Common myeloid progenitor, CD34-positive (primary cell): ENCODE data around the gene RAI1.

ENCODE experiments used
- CTCF ChIA-PET: fragments of 350-600 bp; sonication (Branson Sonifier 250); formaldehyde crosslinking; loops from one replicate; lab custom pipeline; 2021; ENCODE audit warnings: antibody characterized with exemption; lab: Charles Lee
- POLR2A ChIA-PET: fragments of 350-600 bp; sonication (Branson Sonifier 250); formaldehyde crosslinking; loops from one replicate; lab custom pipeline; 2021; ENCODE audit warnings: antibody characterized with exemption; lab: Charles Lee
- DNase-seq, 3 donors: peaks; one replicate each; pipeline versions ENCODE4 v3.0.0 to v3.0.0-alpha.2; 2013
- H3K27ac ChIP-seq, 2 experiments: 1 replicate in 1 of 2; 2 replicates in 1 of 2; pipeline ENCODE4 v1.7.0; 2013; ENCODE audit warnings: inconsistent platforms in 2 of 2, low read length in 2 of 2, mild to moderate bottlenecking in 2 of 2, low read depth in 1 of 2, moderate library complexity in 1 of 2; ENCODE audit not compliant: severe bottlenecking in 2 of 2, insufficient read depth in 1 of 2, poor library complexity in 1 of 2
- H3K27me3 ChIP-seq, 5 experiments: replicated peaks in 2 of 5; 1 replicate in 3 of 5; 2 replicates in 2 of 5; pipeline versions ENCODE4 v1.6.1 to v1.7.0; 2013; ENCODE audit warnings: low read length in 4 of 5, mild to moderate bottlenecking in 2 of 5, moderate library complexity in 2 of 5, inconsistent platforms in 1 of 5; ENCODE audit not compliant: insufficient read depth in 5 of 5, control insufficient read depth in 4 of 5
- H3K36me3 ChIP-seq, 4 experiments: 1 replicate in 2 of 4; 2 replicates in 2 of 4; pipeline versions ENCODE4 v1.6.1 to v1.7.0; 2013; ENCODE audit warnings: low read length in 3 of 4, control low read depth in 1 of 4, mild to moderate bottlenecking in 1 of 4; ENCODE audit not compliant: control insufficient read depth in 4 of 4, insufficient read depth in 4 of 4
- H3K4me1 ChIP-seq, 4 experiments: 1 replicate in 3 of 4; 2 replicates in 1 of 4; pipeline versions ENCODE4 v1.6.1 to v1.7.1; 2013; ENCODE audit warnings: low read length in 3 of 4, mild to moderate bottlenecking in 3 of 4, control low read depth in 1 of 4, inconsistent platforms in 1 of 4, moderate library complexity in 1 of 4; ENCODE audit not compliant: control insufficient read depth in 4 of 4, insufficient read depth in 4 of 4; ENCODE audit errors: control extremely low read depth in 1 of 4
- H3K4me3 ChIP-seq, 7 experiments: 1 replicate in 4 of 7; 2 replicates in 3 of 7; pipeline versions ENCODE4 v1.5.1 to v1.7.0; 2013; ENCODE audit warnings: mild to moderate bottlenecking in 7 of 7, low read length in 6 of 7, moderate library complexity in 6 of 7, inconsistent platforms in 2 of 7, low read depth in 2 of 7, control low read depth in 1 of 7; ENCODE audit not compliant: insufficient read depth in 4 of 7, control insufficient read depth in 1 of 7; ENCODE audit errors: extremely low read depth in 1 of 7
- H3K9me3 ChIP-seq, 5 experiments: 1 replicate in 4 of 5; 2 replicates in 1 of 5; pipeline versions ENCODE4 v1.6.1 to v1.7.1; 2013; ENCODE audit warnings: low read length in 4 of 5, mild to moderate bottlenecking in 2 of 5, inconsistent platforms in 1 of 5, low read depth in 1 of 5, moderate library complexity in 1 of 5; ENCODE audit not compliant: control insufficient read depth in 4 of 5, insufficient read depth in 2 of 5; ENCODE audit errors: control extremely low read depth in 1 of 5
- WGBS: methylation state at CpG from one replicate; pipeline ENCODE4 v1.1.5; 2013; ENCODE audit not compliant: insufficient coverage; 5-methylcytosine and 5-hydroxymethylcytosine counted together

RAI1 gene

DNA sequence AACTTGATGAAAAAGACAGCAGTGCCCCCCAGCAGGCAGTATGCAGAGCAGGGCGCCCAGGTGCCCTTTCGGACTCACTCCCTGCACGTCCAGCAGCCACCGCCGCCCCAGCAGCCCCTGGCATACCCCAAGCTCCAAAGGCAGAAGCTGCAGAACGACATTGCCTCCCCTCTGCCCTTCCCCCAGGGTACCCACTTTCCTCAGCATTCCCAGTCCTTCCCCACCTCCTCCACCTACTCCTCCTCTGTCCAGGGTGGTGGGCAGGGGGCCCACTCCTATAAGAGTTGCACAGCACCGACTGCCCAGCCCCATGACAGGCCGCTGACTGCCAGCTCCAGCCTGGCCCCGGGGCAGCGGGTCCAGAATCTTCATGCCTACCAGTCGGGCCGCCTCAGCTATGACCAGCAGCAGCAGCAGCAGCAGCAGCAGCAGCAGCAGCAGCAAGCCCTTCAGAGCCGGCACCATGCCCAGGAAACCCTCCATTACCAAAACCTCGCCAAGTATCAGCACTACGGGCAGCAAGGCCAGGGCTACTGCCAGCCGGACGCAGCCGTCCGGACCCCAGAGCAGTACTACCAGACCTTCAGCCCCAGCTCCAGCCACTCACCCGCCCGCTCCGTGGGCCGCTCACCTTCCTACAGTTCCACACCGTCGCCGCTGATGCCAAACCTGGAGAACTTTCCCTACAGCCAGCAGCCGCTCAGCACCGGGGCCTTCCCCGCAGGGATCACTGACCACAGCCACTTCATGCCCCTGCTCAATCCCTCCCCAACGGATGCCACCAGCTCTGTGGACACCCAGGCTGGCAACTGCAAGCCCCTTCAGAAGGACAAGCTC, 112.3 kb downstream of the RAI1 start:
- ChIA-PET POLR2A (interaction anchor here (0.5 to 0.8 kb wide), 2 partner anchors 61 to 1020 kb away, joined by 3 read pairs; no protein-coding TSS in a partner anchor), CTCF (interaction anchor here (1.1 to 1.8 kb wide), 9 partner anchors 9 to 114 kb away, joined by 3 to 6 read pairs (median 4); no protein-coding TSS in a partner anchor)
- peaks cover 0 to 38% (median 34%) of the 10 kb centered on the region in 4 experiments for H3K4me1 ChIP-seq
- peak overlapping the region in 1 of 2 experiments; percentile 54 for H3K27ac ChIP-seq
- 97% methylated on average over 26 of the region's 30 CpGs for WGBS
- no peaks in the 10 kb centered on the region for H3K9me3 ChIP-seq
- no peaks in the 10 kb centered on the region for H3K27me3 ChIP-seq
- DNase-seq: no peak
- peaks cover 4 to 59% (median 42%) of the 10 kb centered on the region in 4 experiments for H3K36me3 ChIP-seq
- H3K4me3 ChIP-seq: peak overlapping the region in 1 of 7 experiments; percentile 42

DNA sequence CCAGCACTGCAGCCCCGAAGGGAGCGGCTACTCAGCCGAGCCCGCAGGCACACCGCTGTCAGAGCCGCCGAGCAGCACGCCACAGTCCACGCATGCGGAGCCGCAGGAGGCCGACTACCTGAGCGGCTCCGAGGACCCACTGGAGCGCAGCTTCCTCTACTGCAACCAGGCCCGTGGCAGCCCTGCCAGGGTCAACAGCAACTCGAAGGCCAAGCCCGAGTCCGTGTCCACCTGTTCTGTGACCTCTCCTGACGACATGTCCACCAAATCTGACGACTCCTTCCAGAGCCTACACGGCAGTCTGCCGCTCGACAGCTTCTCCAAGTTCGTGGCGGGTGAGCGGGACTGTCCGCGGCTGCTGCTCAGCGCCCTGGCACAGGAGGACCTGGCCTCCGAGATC, 113.1 kb downstream of the RAI1 start:
- CTCF ChIA-PET: interaction anchor here (0.8 to 1.6 kb wide), 9 partner anchors 9 to 115 kb away, joined by 3 to 6 read pairs (median 3); no protein-coding TSS in a partner anchor
- 98% methylated on average over 31 of the region's 31 CpGs for WGBS
- no peak overlapping the region for H3K27ac ChIP-seq
- no peaks in the 10 kb centered on the region for H3K27me3 ChIP-seq
- no peak for DNase-seq
- H3K4me1 ChIP-seq: peaks cover 0 to 38% (median 34%) of the 10 kb centered on the region in 4 experiments
- peaks cover 6 to 66% (median 49%) of the 10 kb centered on the region in 4 experiments for H3K36me3 ChIP-seq
- POLR2A ChIA-PET: interaction anchor here (1.0 kb wide), 1 partner anchor 111 kb away, joined by 6 read pairs; no protein-coding TSS in a partner anchor
- H3K9me3 ChIP-seq: no peaks in the 10 kb centered on the region
- H3K4me3 ChIP-seq: no peak overlapping the region

- CTCF ChIA-PET: interaction anchor here (0.8 to 1.4 kb wide), 6 partner anchors 10 to 115 kb away, joined by 3 to 5 read pairs (median 3); no protein-coding TSS in a partner anchor
- Histone ChIP-seq H3K36me3 (peaks cover 6 to 74% (median 53%) of the 10 kb centered on the region in 4 experiments), H3K4me1 (peaks cover 0 to 33% (median 31%) of the 10 kb centered on the region in 4 experiments), H3K27ac (no peak overlapping the region), H3K4me3 (no peak overlapping the region), H3K9me3 (no peaks in the 10 kb centered on the region), H3K27me3 (no peaks in the 10 kb centered on the region)
- POLR2A ChIA-PET: interaction anchor here (1.0 kb wide), 1 partner anchor 112 kb away, joined by 6 read pairs; no protein-coding TSS in a partner anchor
- DNase-seq: no peak
- WGBS: 97% methylated on average over 12 of the region's 12 CpGs
Measured at GRCh38 chr17:17795296-17795695, 114.0 kb downstream of the RAI1 start.

GRCh38 chr17:17795946-17796786, 114.9 kb downstream of the RAI1 start:
- Histone ChIP-seq H3K36me3 (peaks cover 6 to 82% (median 57%) of the 10 kb centered on the region in 4 experiments), H3K27ac (no peak overlapping the region), H3K4me3 (no peak overlapping the region), H3K4me1 (peaks cover 0 to 29% (median 25%) of the 10 kb centered on the region in 4 experiments), H3K9me3 (no peaks in the 10 kb centered on the region), H3K27me3 (no peaks in the 10 kb centered on the region)
- 97% methylated on average over 36 of the region's 40 CpGs for WGBS
- no peak for DNase-seq
- POLR2A ChIA-PET: no interaction called here
- CTCF ChIA-PET: interaction anchor here (1.1 to 1.4 kb wide), 3 partner anchors 11 to 16 kb away, joined by 3 to 7 read pairs (median 5); no protein-coding TSS in a partner anchor

DNA sequence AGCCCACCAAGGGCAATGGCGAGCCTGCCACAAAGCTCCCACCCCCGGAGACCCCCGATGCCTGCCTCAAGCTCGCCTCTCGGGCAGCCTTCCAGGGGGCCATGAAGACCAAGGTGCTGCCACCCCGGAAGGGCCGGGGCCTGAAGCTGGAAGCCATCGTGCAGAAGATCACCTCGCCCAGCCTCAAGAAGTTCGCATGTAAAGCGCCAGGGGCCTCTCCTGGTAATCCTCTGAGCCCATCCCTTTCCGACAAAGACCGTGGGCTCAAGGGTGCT, 115.5 kb downstream of the RAI1 start:
- Histone ChIP-seq H3K4me3 (no peak overlapping the region), H3K9me3 (no peaks in the 10 kb centered on the region), H3K27ac (no peak overlapping the region), H3K36me3 (peaks cover 6 to 87% (median 59%) of the 10 kb centered on the region in 4 experiments), H3K27me3 (no peaks in the 10 kb centered on the region), H3K4me1 (peaks cover 0 to 24% (median 20%) of the 10 kb centered on the region in 4 experiments)
- ChIA-PET CTCF (interaction anchor here (1.1 kb wide), 1 partner anchor 15 kb away, joined by 7 read pairs; no protein-coding TSS in a partner anchor), POLR2A (no interaction called here)
- no peak for DNase-seq
- WGBS: 94% methylated on average over 12 of the region's 13 CpGs

DNA sequence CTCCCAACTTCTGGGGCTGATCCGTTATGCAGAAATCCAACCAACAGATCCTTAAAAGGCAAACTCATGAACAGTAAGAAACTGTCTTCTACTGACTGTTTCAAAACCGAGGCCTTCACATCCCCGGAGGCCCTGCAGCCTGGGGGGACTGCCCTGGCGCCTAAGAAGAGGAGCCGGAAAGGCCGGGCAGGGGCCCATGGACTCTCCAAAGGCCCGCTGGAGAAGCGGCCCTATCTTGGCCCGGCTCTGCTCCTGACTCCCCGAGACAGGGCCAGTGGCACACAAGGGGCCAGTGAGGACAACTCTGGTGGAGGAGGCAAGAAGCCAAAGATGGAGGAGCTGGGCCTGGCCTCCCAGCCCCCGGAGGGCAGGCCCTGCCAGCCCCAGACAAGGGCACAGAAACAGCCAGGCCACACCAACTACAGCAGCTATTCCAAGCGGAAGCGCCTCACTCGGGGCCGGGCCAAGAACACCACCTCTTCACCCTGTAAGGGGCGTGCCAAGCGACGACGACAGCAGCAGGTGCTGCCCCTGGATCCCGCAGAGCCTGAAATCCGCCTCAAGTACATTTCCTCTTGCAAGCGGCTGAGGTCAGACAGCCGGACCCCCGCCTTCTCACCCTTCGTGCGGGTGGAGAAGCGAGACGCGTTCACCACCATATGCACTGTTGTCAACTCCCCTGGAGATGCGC, 116.0 kb downstream of the RAI1 start:
- H3K27ac ChIP-seq: no peak overlapping the region
- no peak for DNase-seq
- H3K4me3 ChIP-seq: no peak overlapping the region
- no peaks in the 10 kb centered on the region for H3K27me3 ChIP-seq
- ChIA-PET CTCF (interaction anchor here (1.1 kb wide), 1 partner anchor 15 kb away, joined by 7 read pairs; no protein-coding TSS in a partner anchor), POLR2A (no interaction called here)
- H3K36me3 ChIP-seq: peaks cover 6 to 93% (median 63%) of the 10 kb centered on the region in 4 experiments
- peaks cover 0 to 18% (median 14%) of the 10 kb centered on the region in 4 experiments for H3K4me1 ChIP-seq
- WGBS: 97% methylated on average over 30 of the region's 30 CpGs
- H3K9me3 ChIP-seq: no peaks in the 10 kb centered on the region
